HEK293T (cell line): ENCODE results near the gene MUCL1.

Experiments
- ARNT ChIP-seq: fragments of 450-650 bp; IDR thresholded peaks from 2 replicates; pipeline ENCODE4 v1.6.1; 2017; ENCODE audit warnings: mild to moderate bottlenecking
- BHLHE40 ChIP-seq: fragments of 450-650 bp; IDR thresholded peaks from 2 replicates; pipeline ENCODE4 v1.6.1; 2016; ENCODE audit warnings: mild to moderate bottlenecking, moderate library complexity, borderline replicate concordance
- FOXA1 ChIP-seq: fragments of 450-650 bp; IDR thresholded peaks from 2 replicates; pipeline ENCODE4 v1.6.1; 2016; ENCODE audit warnings: mild to moderate bottlenecking
- FOXK2 ChIP-seq: fragments of 450-650 bp; IDR thresholded peaks from 2 replicates; pipeline ENCODE4 v1.6.1; 2016; ENCODE audit warnings: mild to moderate bottlenecking
- FOXM1 ChIP-seq: fragments of 450-650 bp; IDR thresholded peaks from 2 replicates; pipeline ENCODE4 v1.6.1; 2017; ENCODE audit warnings: mild to moderate bottlenecking, borderline replicate concordance
- NFRKB ChIP-seq: fragments of 450-650 bp; IDR thresholded peaks from 2 replicates; pipeline ENCODE4 v1.6.1; 2016; ENCODE audit warnings: mild to moderate bottlenecking, moderate library complexity
- SP1 ChIP-seq: fragments of 450-650 bp; IDR thresholded peaks from 2 replicates; pipeline ENCODE4 v1.6.1; 2017
- SUZ12 ChIP-seq: fragments of 450-650 bp; IDR thresholded peaks from 2 replicates; pipeline ENCODE4 v1.6.1; 2016; ENCODE audit warnings: mild to moderate bottlenecking
- TARDBP ChIP-seq: fragments of 450-650 bp; IDR thresholded peaks from 2 replicates; pipeline ENCODE4 v1.6.1; 2016
- ZNF384 ChIP-seq: fragments of 450-650 bp; IDR thresholded peaks from 2 replicates; pipeline ENCODE4 v1.6.1; 2016

DNA sequence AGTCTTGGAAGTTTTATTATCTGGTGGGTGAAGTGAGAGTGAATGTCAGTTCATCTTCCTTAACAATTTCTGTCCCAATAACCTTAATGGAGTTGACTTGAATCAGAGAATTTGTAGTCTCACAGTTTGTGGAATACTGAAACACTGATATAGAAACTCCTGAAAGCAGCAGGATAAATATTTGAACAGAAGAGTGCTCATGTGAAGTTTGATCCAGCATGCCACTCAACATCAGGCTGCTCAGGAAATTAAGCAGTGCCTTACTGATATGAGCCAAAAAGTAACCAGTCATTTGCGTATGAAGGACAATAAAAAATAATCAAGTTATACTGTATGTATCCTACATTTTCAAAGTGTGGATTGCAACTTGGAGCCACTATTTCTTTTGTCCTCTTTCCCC lies 15.7 kb downstream of the MUCL1 start:
- no peak for TF ChIP-seq SP1
- TF ChIP-seq FOXK2 = no peak
- TF ChIP-seq NFRKB = no peak
- no peak for TF ChIP-seq BHLHE40
- no peak for TF ChIP-seq FOXM1
- TF ChIP-seq ARNT = no peak
- TF ChIP-seq ZNF384 = no peak
- TF ChIP-seq TARDBP = no peak
- TF ChIP-seq FOXA1 = no peak
- no peak for TF ChIP-seq SUZ12
